ENCODE data around the gene FPGS. TPM values are rescaled to one million over a fixed set of nuclear protein-coding genes. Genes with fewer than 3 reads are reported as not detected.

Gene FPGS
- polyA plus RNA-seq, 2 of the 4 experiments (the other 2 are of a cell fraction): 28.8 to 48.5 TPM

GRCh38 chr9:127763918-127764384, 38.7 kb upstream of the FPGS start:
- TF ChIP-seq ELK1 (IDR thresholded peaks at IDR 0.05; ENCODE audit: low read depth, low read length): no peak
- TF ChIP-seq RAD21 (conservative IDR thresholded peaks at IDR 0.05 in 1 of 2, IDR thresholded peaks at IDR 0.05 in 1 of 2): peak in 1 of 2 experiments; percentile 24; a peak in 1 of 5 replicates
- no peak for TF ChIP-seq GATA3 (IDR thresholded peaks at IDR 0.05; ENCODE audit: borderline replicate concordance)
- no peak for TF ChIP-seq NFE2L2 (conservative IDR thresholded peaks at IDR 0.05; ENCODE audit: low read length)
- no peak for TF ChIP-seq KDM1A (IDR thresholded peaks at IDR 0.05; ENCODE audit: low read depth)
- H3K4me2 ChIP-seq: no peak overlapping the region

GRCh38 chr9:127765418-127765817, 37.3 kb upstream of the FPGS start:
- H3K4me3 ChIP-seq: no peak overlapping the region
- CTCF ChIA-PET: interaction anchor here (1.3 to 15.5 kb wide), 6 partner anchors 11 to 175 kb away, joined by 3 to 157 read pairs (median 12); partner anchors contain the start of genes CDK9, SH2D3C and TOR2A
- no peak overlapping the region for H3K27ac ChIP-seq
- POLR2A ChIA-PET: interaction anchor here (0.6 to 1.5 kb wide), 2 partner anchors 50 to 158 kb away, joined by 3 read pairs; partner anchors contain the start of genes PTRH1 and TTC16
- no peak for DNase-seq (ENCODE audit: low read depth in 1 of 2, low spot score in 1 of 2)
- no peaks in the 10 kb centered on the region for H3K9me3 ChIP-seq
- 22% methylated on average over 1 of the region's 1 CpG for WGBS (ENCODE audit: missing lambda C conversion rate)
- H3K4me2 ChIP-seq: no peak overlapping the region
- no peak for ATAC-seq
- no peak for TF ChIP-seq USF2 (IDR thresholded peaks at IDR 0.05)
- no peak for TF ChIP-seq NPAS2 (CRISPR knock-in tag; IDR thresholded peaks at IDR 0.05; ENCODE audit: borderline replicate concordance)
- TF ChIP-seq ZC3H11A (IDR thresholded peaks at IDR 0.05): no peak
- TF ChIP-seq JUN (IDR thresholded peaks at IDR 0.05): no peak
- no peak for TF ChIP-seq CHD4 (IDR thresholded peaks at IDR 0.05; ENCODE audit: borderline replicate concordance)
- TF ChIP-seq RCOR1 (IDR thresholded peaks at IDR 0.05; ENCODE audit: low read depth, low read length): no peak
- TF ChIP-seq TP53 (CRISPR knock-in tag; IDR thresholded peaks at IDR 0.05): no peak
- TF ChIP-seq REST (IDR thresholded peaks at IDR 0.05): no peak
- TF ChIP-seq CEBPB (IDR thresholded peaks at IDR 0.05): no peak
- no peak for TF ChIP-seq PBX3 (IDR thresholded peaks at IDR 0.05)
- TF ChIP-seq BCL3 (IDR thresholded peaks at IDR 0.05): no peak
- TF ChIP-seq GATA3 (IDR thresholded peaks at IDR 0.05; ENCODE audit: borderline replicate concordance): no peak
- H3K4me1 ChIP-seq: no peaks in the 10 kb centered on the region
- FAIRE-seq: no peak

More at GRCh38 chr9:127763918-127764384, 38.7 kb upstream of the FPGS start:
- DNase-seq (ENCODE audit: low read depth in 1 of 2, low spot score in 1 of 2): peak in 1 of 2 experiments; percentile 58
- ChIA-PET POLR2A (no interaction called here), CTCF (interaction anchor here (0.8 to 15.5 kb wide), 8 partner anchors 9 to 126 kb away, joined by 3 to 157 read pairs (median 8); partner anchors contain the start of genes CDK9, SH2D3C and TOR2A)
- no peak for FAIRE-seq
- no peaks in the 10 kb centered on the region for H3K4me1 ChIP-seq
- H3K27ac ChIP-seq: no peak overlapping the region
- no peak overlapping the region for H3K4me3 ChIP-seq
- ATAC-seq: peak; percentile 40 to 78; a peak in 4 of 6 replicates
- 60% methylated on average over 7 of the region's 7 CpGs for WGBS (ENCODE audit: missing lambda C conversion rate)
- H3K9me3 ChIP-seq: no peaks in the 10 kb centered on the region

Data from A549 (cell line).